NOMO-1 treated with DMSO at 0.1 percent for 48 hours (cell line): ENCODE data around the gene ALDH7A1.
"Not testable (repeated sequence)": the region's sequence is repeated elsewhere in the genome, so short reads cannot be mapped to it uniquely, and the experiment has no call there.

Experiments
- DNase-seq: peaks from one replicate; lab custom pipeline; 2025; ENCODE audit not compliant: unreplicated experiment; lab: John Stamatoyannopoulos, UW

The ALDH7A1 gene

GRCh38 chr5:126535856-126536545 is 59.0 kb downstream of the ALDH7A1 start:
- no peak for DNase-seq

- no peak for DNase-seq
These were observed 60.5 kb downstream of the ALDH7A1 start for GRCh38 chr5:126534553-126534952.

- DNase-seq: no peak
These were observed 63.4 kb downstream of the ALDH7A1 start for GRCh38 chr5:126531543-126532120.

- DNase-seq: no peak
These were observed 67.1 kb downstream of the ALDH7A1 start for GRCh38 chr5:126527892-126528291.

- DNase-seq: no peak
These were observed 67.9 kb downstream of the ALDH7A1 start for GRCh38 chr5:126527158-126527557.

- DNase-seq: no peak
These were observed 68.5 kb downstream of the ALDH7A1 start for GRCh38 chr5:126526493-126526892.

- DNase-seq: no peak
These were observed 69.3 kb downstream of the ALDH7A1 start for GRCh38 chr5:126525630-126526245.

GRCh38 chr5:126523818-126524510 is 71.1 kb downstream of the ALDH7A1 start:
- no peak for DNase-seq

GRCh38 chr5:126521130-126521529 is 73.9 kb downstream of the ALDH7A1 start:
- no peak for DNase-seq

- DNase-seq: no peak
These were observed 74.4 kb downstream of the ALDH7A1 start for GRCh38 chr5:126520593-126520953.

GRCh38 chr5:126519637-126520592 is 75.1 kb downstream of the ALDH7A1 start:
- DNase-seq: no peak

- DNase-seq: not testable (repeated sequence)
These were observed 75.8 kb downstream of the ALDH7A1 start for GRCh38 chr5:126519223-126519622.

GRCh38 chr5:126516852-126517251 is 78.2 kb downstream of the ALDH7A1 start:
- DNase-seq: no peak

- no peak for DNase-seq
These were observed 78.9 kb downstream of the ALDH7A1 start for GRCh38 chr5:126516133-126516532.

GRCh38 chr5:126515337-126515736 is 79.7 kb downstream of the ALDH7A1 start:
- DNase-seq: no peak

- DNase-seq: no peak
These were observed 80.4 kb downstream of the ALDH7A1 start for GRCh38 chr5:126514558-126515141.

GRCh38 chr5:126514131-126514557 is 80.9 kb downstream of the ALDH7A1 start:
- DNase-seq: no peak

GRCh38 chr5:126513703-126514102 is 81.3 kb downstream of the ALDH7A1 start:
- DNase-seq: no peak

- no peak for DNase-seq
These were observed 81.7 kb downstream of the ALDH7A1 start for GRCh38 chr5:126513302-126513701.

GRCh38 chr5:126512451-126512850 is 82.6 kb downstream of the ALDH7A1 start:
- DNase-seq: no peak
